H9 (cell line): ENCODE data around the gene ALLC. TPM values are rescaled to one million over a fixed set of nuclear protein-coding genes. Genes with fewer than 3 reads are reported as not detected.

Experiments
- DNase-seq: peaks from one replicate; pipeline ENCODE4 v3.0.0-alpha.2; 2017
- H2AFZ ChIP-seq: one replicate; pipeline ENCODE4 v1.6.1; 2013; ENCODE audit warnings: mild to moderate bottlenecking, low read length, control low read depth, moderate library complexity
- H2AK5ac ChIP-seq: 2 replicates; pipeline ENCODE4 v1.6.1; 2013; ENCODE audit warnings: low read length, control low read depth, mixed read lengths; ENCODE audit not compliant: insufficient read length
- H2BK120ac ChIP-seq: one replicate; pipeline ENCODE4 v1.6.1; 2013; ENCODE audit warnings: low read depth, mild to moderate bottlenecking, low read length, control low read depth, inconsistent platforms; ENCODE audit not compliant: poor library complexity, severe bottlenecking
- H2BK12ac ChIP-seq: 2 replicates; pipeline ENCODE4 v1.6.1; 2013; ENCODE audit warnings: low read length, control low read depth, mixed read lengths, low read depth; ENCODE audit not compliant: insufficient read length
- H2BK15ac ChIP-seq: 2 replicates; pipeline ENCODE4 v1.6.1; 2013; ENCODE audit warnings: low read depth, low read length, control low read depth
- H2BK20ac ChIP-seq: one replicate; pipeline ENCODE4 v1.6.1; 2013; ENCODE audit warnings: low read depth, mild to moderate bottlenecking, low read length, control low read depth, inconsistent platforms; ENCODE audit not compliant: poor library complexity, severe bottlenecking
- H2BK5ac ChIP-seq: 2 replicates; pipeline ENCODE4 v1.6.1; 2013; ENCODE audit warnings: low read length, control low read depth, mixed read lengths; ENCODE audit not compliant: insufficient read length
- H3K14ac ChIP-seq: 2 replicates; pipeline ENCODE4 v1.6.1; 2013; ENCODE audit warnings: low read length, control low read depth; ENCODE audit not compliant: insufficient read depth
- H3K18ac ChIP-seq: 2 replicates; pipeline ENCODE4 v1.6.1; 2013; ENCODE audit warnings: low read depth, mild to moderate bottlenecking, mixed read lengths, low read length, control low read depth; ENCODE audit not compliant: insufficient read length
- H3K23ac ChIP-seq: 2 replicates; pipeline ENCODE4 v1.6.1; 2013; ENCODE audit warnings: low read length, control low read depth, mixed read lengths, low read depth; ENCODE audit not compliant: insufficient read length
- H3K23me2 ChIP-seq: 2 replicates; pipeline ENCODE4 v1.6.1; 2013; ENCODE audit warnings: low read depth, mild to moderate bottlenecking, mixed read lengths, low read length, control low read depth; ENCODE audit not compliant: insufficient read length, poor library complexity, severe bottlenecking
- H3K27ac ChIP-seq: 2 replicates; pipeline ENCODE4 v1.5.1; 2013; ENCODE audit warnings: low read length, control low read depth, mixed read lengths, low read depth; ENCODE audit not compliant: insufficient read length
- H3K27me3 ChIP-seq: 2 replicates; pipeline ENCODE4 v1.6.1; 2013; ENCODE audit warnings: low read length, control low read depth, inconsistent platforms; ENCODE audit not compliant: insufficient read depth
- H3K4ac ChIP-seq: 2 replicates; pipeline ENCODE4 v1.6.1; 2013; ENCODE audit warnings: low read depth, mild to moderate bottlenecking, control low read depth, inconsistent platforms, low read length, moderate library complexity
- H3K4me1 ChIP-seq: 2 replicates; pipeline ENCODE4 v1.6.1; 2013; ENCODE audit warnings: low read length, control low read depth, inconsistent platforms; ENCODE audit not compliant: insufficient read depth
- H3K4me2 ChIP-seq: 2 replicates; pipeline ENCODE4 v1.6.1; 2013; ENCODE audit warnings: low read length, control low read depth, mixed read lengths; ENCODE audit not compliant: insufficient read length, insufficient read depth
- H3K56ac ChIP-seq: 2 replicates; pipeline ENCODE4 v1.6.1; 2013; ENCODE audit warnings: low read depth, mild to moderate bottlenecking, mixed read lengths, low read length, control low read depth; ENCODE audit not compliant: insufficient read length
- H3K79me1 ChIP-seq: 2 replicates; pipeline ENCODE4 v1.6.1; 2013; ENCODE audit warnings: low read depth, mild to moderate bottlenecking, moderate library complexity, low read length, control low read depth, inconsistent platforms; ENCODE audit not compliant: insufficient read depth, poor library complexity, severe bottlenecking
- H3K79me2 ChIP-seq: 2 replicates; pipeline ENCODE4 v1.6.1; 2013; ENCODE audit warnings: low read length, control low read depth, inconsistent platforms; ENCODE audit not compliant: insufficient read depth
- H3K9ac ChIP-seq: 2 replicates; pipeline ENCODE4 v1.6.1; 2013; ENCODE audit warnings: low read length, control low read depth, mixed read lengths; ENCODE audit not compliant: insufficient read length; ENCODE audit errors: extremely low read depth
- H3K9me3 ChIP-seq: one replicate; pipeline ENCODE4 v1.6.1; 2013; ENCODE audit warnings: low read depth, low read length, inconsistent platforms; ENCODE audit not compliant: control insufficient read depth
- H3T11ph ChIP-seq: one replicate; pipeline ENCODE4 v1.6.1; 2013; ENCODE audit warnings: mild to moderate bottlenecking, low read length, control low read depth, inconsistent platforms
- H4K20me1 ChIP-seq: one replicate; pipeline ENCODE4 v1.6.1; 2013; ENCODE audit not compliant: control insufficient read depth, insufficient read length, insufficient read depth
- H4K5ac ChIP-seq: 2 replicates; pipeline ENCODE4 v1.6.1; 2013; ENCODE audit warnings: low read depth, mild to moderate bottlenecking, mixed read lengths, low read length, control low read depth; ENCODE audit not compliant: insufficient read length
- H4K8ac ChIP-seq: replicated peaks from 2 replicates; pipeline ENCODE4 v1.6.1; 2013; ENCODE audit warnings: low read length, control low read depth, mixed read lengths, low read depth; ENCODE audit not compliant: insufficient read length
- H4K91ac ChIP-seq: 2 replicates; pipeline ENCODE4 v1.6.1; 2013; ENCODE audit warnings: low read depth, mild to moderate bottlenecking, moderate library complexity, mixed read lengths, low read length, control low read depth; ENCODE audit not compliant: insufficient read length
- H3K27ac Mint-ChIP-seq, 3 experiments: 2 replicates in 2 of 3; 3 replicates in 1 of 3; pipeline ENCODE4 v1.8.0; 2020 to 2021; ENCODE audit warnings: mixed read lengths in 3 of 3, mild to moderate bottlenecking in 1 of 3, moderate library complexity in 1 of 3
- H3K27me3 Mint-ChIP-seq: 2 replicates; pipeline ENCODE4 v1.8.0; 2021; ENCODE audit warnings: low read depth, mild to moderate bottlenecking, moderate library complexity, mixed read lengths
- H3K36me3 Mint-ChIP-seq, 3 experiments: 2 replicates in 2 of 3; 3 replicates in 1 of 3; pipeline ENCODE4 v1.8.0; 2020 to 2021; ENCODE audit warnings: low read depth in 3 of 3, mixed read lengths in 3 of 3; ENCODE audit not compliant: insufficient read depth in 1 of 3
- H3K4me1 Mint-ChIP-seq, 2 experiments: 2 replicates each; pipeline ENCODE4 v1.8.0; 2020; ENCODE audit warnings: mixed read lengths in 2 of 2
- H3K4me3 Mint-ChIP-seq, 2 experiments: 2 replicates in 1 of 2; 3 replicates in 1 of 2; pipeline ENCODE4 v1.8.0; 2020 to 2021; ENCODE audit warnings: mild to moderate bottlenecking in 2 of 2, mixed read lengths in 2 of 2, moderate library complexity in 1 of 2
- H3K9me3 Mint-ChIP-seq, 2 experiments: 2 replicates in 1 of 2; 3 replicates in 1 of 2; pipeline ENCODE4 v1.8.0; 2020; ENCODE audit warnings: mild to moderate bottlenecking in 2 of 2, mixed read lengths in 2 of 2, moderate library complexity in 1 of 2
- CTCF ChIP-seq: fragments of 200-600 bp; sonication (generic); conservative IDR thresholded peaks from 3 replicates; pipeline ENCODE4 v1.8.0; 2021; ENCODE audit warnings: antibody characterized with exemption, mild to moderate bottlenecking
- WGBS: extraction: QIAGEN DNeasy Blood & Tissue Kit; methylation state at CpG from one replicate; pipeline ENCODE4 v1.1.7; 2013; ENCODE audit warnings: missing lambda C conversion rate, low lambda C conversion rate, mixed read lengths; ENCODE audit not compliant: insufficient read length; ENCODE audit errors: extremely low coverage; 5-methylcytosine and 5-hydroxymethylcytosine counted together
- total RNA-seq: library from RNA; stranded (reverse); gene quantifications from 2 replicates; pipeline ENCODE4 v1.2.1, GENCODE V29; 2021

Gene ALLC
- total RNA-seq, 1 experiment from 2014 or later, result not detected

GRCh38 chr2:3672861-3673678 is 15.1 kb downstream of the ALLC start:
- Histone ChIP-seq H3K9me3 (no peaks in the 10 kb centered on the region), H3K9ac (no peak overlapping the region), H3K4me1 (no peaks in the 10 kb centered on the region), H3K27me3 (no peaks in the 10 kb centered on the region), H2AFZ (no peak overlapping the region), H3K4me2 (no peak overlapping the region), H2AK5ac (no peak overlapping the region), H3K18ac (no peak overlapping the region), H3K27ac (no peak overlapping the region), H3K56ac (no peak overlapping the region), H3K23me2 (peaks cover 2% of the 10 kb centered on the region), H3K23ac (no peak overlapping the region), H4K5ac (no peak overlapping the region), H4K20me1 (peaks cover 1% of the 10 kb centered on the region), H2BK12ac (no peak overlapping the region), H3K4ac (no peak overlapping the region), H3K79me2 (no peaks in the 10 kb centered on the region), H2BK120ac (no peak overlapping the region), H2BK20ac (no peak overlapping the region), H3T11ph (no peak overlapping the region), H2BK15ac (no peak overlapping the region), H4K8ac (no peak overlapping the region), H2BK5ac (no peak overlapping the region), H4K91ac (no peak overlapping the region), H3K79me1 (no peaks in the 10 kb centered on the region), H3K14ac (no peak overlapping the region)
- H3K27me3 Mint-ChIP-seq, result peaks cover 11% of the 10 kb centered on the region
- no peak for DNase-seq
- no peak overlapping the region for H3K4me3 Mint-ChIP-seq
- whole genome bisulfite sequencing, result no CpG with 5 or more reads among the region's 9 CpGs
- H3K9me3 Mint-ChIP-seq, result no peaks in the 10 kb centered on the region; a peak in 1 of 5 replicates
- TF ChIP-seq CTCF, result no peak
- no peaks in the 10 kb centered on the region for H3K36me3 Mint-ChIP-seq
- H3K27ac Mint-ChIP-seq, result no peak overlapping the region
- H3K4me1 Mint-ChIP-seq, result no peaks in the 10 kb centered on the region
